ENCODE results near the gene MRPS10. TPM values are rescaled to one million over a fixed set of nuclear protein-coding genes. Genes with fewer than 3 reads are reported as not detected.

The MRPS10 gene
- total and polyA plus RNA-seq, 2 donors (not counting 1 experiment from before 2014, with no cell fraction given) = 10.5 to 26.4 TPM

GRCh38 chr6:42241915-42242314, 24.3 kb upstream of the MRPS10 start:
- H3K36me3 ChIP-seq (replicated peaks in 1 of 2; ENCODE audit: control extremely low read depth in 1 of 2, control insufficient read depth in 1 of 2, extremely low read depth in 1 of 2, insufficient read depth in 2 of 2, low read length in 1 of 2) = no peaks in the 10 kb centered on the region
- H3K4me3 ChIP-seq (ENCODE audit: control extremely low read depth in 1 of 5, extremely low read depth in 1 of 5, insufficient read depth in 1 of 5, low read depth in 2 of 5, low read length in 4 of 5) = no peak overlapping the region

GRCh38 chr6:42239736-42240375, 22.2 kb upstream of the MRPS10 start:
- intact Hi-C loops (cut with micrococcal nuclease) = no loop called here
- TF ChIP-seq CTCF (IDR thresholded peaks at IDR 0.05) = no peak
- TF ChIP-seq EZH2 (IDR thresholded peaks at IDR 0.05; ENCODE audit: borderline replicate concordance, insufficient read depth, low read depth, low read length, poor library complexity, severe bottlenecking) = no peak
- no peaks in the 10 kb centered on the region for H3K9me3 Mint-ChIP-seq (ENCODE audit: insufficient read depth)
- DNase-seq = no peak
- H3K9me3 ChIP-seq (ENCODE audit: control extremely low read depth in 1 of 3, control insufficient read depth in 2 of 3, insufficient read depth in 1 of 3, low read length in 2 of 3) = no peaks in the 10 kb centered on the region
- no peaks in the 10 kb centered on the region for H3K4me1 ChIP-seq (ENCODE audit: control insufficient read depth in 2 of 2, insufficient read depth in 2 of 2, low read length in 2 of 2)
- no peaks in the 10 kb centered on the region for H3K4me1 Mint-ChIP-seq
- H3K4me2 ChIP-seq (replicated peaks; ENCODE audit: low read depth, low read length, poor library complexity, severe bottlenecking) = no peak overlapping the region
- H3K79me2 ChIP-seq (ENCODE audit: control insufficient read depth, insufficient read depth, low read length) = no peaks in the 10 kb centered on the region
- no peaks in the 10 kb centered on the region for H3K36me3 ChIP-seq (replicated peaks in 1 of 2; ENCODE audit: control extremely low read depth in 1 of 2, control insufficient read depth in 1 of 2, extremely low read depth in 1 of 2, insufficient read depth in 2 of 2, low read length in 1 of 2)
- no peak overlapping the region for H3K27ac ChIP-seq (ENCODE audit: low read length in 2 of 2)
- H3K27ac Mint-ChIP-seq = no peak overlapping the region
- no peak overlapping the region for H3K9ac ChIP-seq (ENCODE audit: low read length)
- H3K27me3 Mint-ChIP-seq = no peaks in the 10 kb centered on the region
- WGBS (ENCODE audit: insufficient coverage) = 98% methylated on average over 7 of the region's 7 CpGs
- no peak overlapping the region for H2AFZ ChIP-seq (ENCODE audit: insufficient read depth, low read depth, low read length, poor library complexity, severe bottlenecking)
- POLR2A ChIA-PET = no interaction called here
- H3K27me3 ChIP-seq (replicated peaks in 1 of 4; ENCODE audit: control extremely low read depth in 1 of 4, control insufficient read depth in 3 of 4, insufficient read depth in 4 of 4, low read length in 3 of 4) = no peaks in the 10 kb centered on the region
- H4K20me1 ChIP-seq (ENCODE audit: control insufficient read depth, insufficient read depth, low read length, poor library complexity, severe bottlenecking) = no peaks in the 10 kb centered on the region
- no peak overlapping the region for H3K4me3 ChIP-seq (ENCODE audit: control extremely low read depth in 1 of 5, extremely low read depth in 1 of 5, insufficient read depth in 1 of 5, low read depth in 2 of 5, low read length in 4 of 5)
- CTCF ChIA-PET = interaction anchor here (1.2 kb wide), 1 partner anchor 13 kb away, joined by 4 read pairs; no protein-coding TSS in a partner anchor
- no peak overlapping the region for H3K4me3 Mint-ChIP-seq
- no peak for ATAC-seq (ENCODE audit: low read depth)

More at GRCh38 chr6:42241915-42242314, 24.3 kb upstream of the MRPS10 start:
- Histone ChIP-seq H3K4me1 (ENCODE audit: control insufficient read depth in 2 of 2, insufficient read depth in 2 of 2, low read length in 2 of 2) (no peaks in the 10 kb centered on the region), H3K4me2 (replicated peaks; ENCODE audit: low read depth, low read length, poor library complexity, severe bottlenecking) (no peak overlapping the region), H3K79me2 (ENCODE audit: control insufficient read depth, insufficient read depth, low read length) (no peaks in the 10 kb centered on the region), H3K9ac (ENCODE audit: low read length) (no peak overlapping the region), H4K20me1 (ENCODE audit: control insufficient read depth, insufficient read depth, low read length, poor library complexity, severe bottlenecking) (no peaks in the 10 kb centered on the region), H2AFZ (ENCODE audit: insufficient read depth, low read depth, low read length, poor library complexity, severe bottlenecking) (no peak overlapping the region), H3K27me3 (replicated peaks in 1 of 4; ENCODE audit: control extremely low read depth in 1 of 4, control insufficient read depth in 3 of 4, insufficient read depth in 4 of 4, low read length in 3 of 4) (no peaks in the 10 kb centered on the region), H3K9me3 (ENCODE audit: control extremely low read depth in 1 of 3, control insufficient read depth in 2 of 3, insufficient read depth in 1 of 3, low read length in 2 of 3) (no peaks in the 10 kb centered on the region), H3K27ac (ENCODE audit: low read length in 2 of 2) (no peak overlapping the region)
- no peaks in the 10 kb centered on the region for H3K9me3 Mint-ChIP-seq (ENCODE audit: insufficient read depth)
- H3K27me3 Mint-ChIP-seq = no peaks in the 10 kb centered on the region
- TF ChIP-seq CTCF (IDR thresholded peaks at IDR 0.05) = no peak
- 75% methylated on average over 3 of the region's 5 CpGs for WGBS (ENCODE audit: insufficient coverage)
- no peak overlapping the region for H3K4me3 Mint-ChIP-seq
- CTCF ChIA-PET = interaction anchor here (1.1 kb wide), 1 partner anchor 290 kb away, joined by 4 read pairs; no protein-coding TSS in a partner anchor
- intact Hi-C loops (cut with micrococcal nuclease) = no loop called here
- H3K27ac Mint-ChIP-seq = no peak overlapping the region
- ATAC-seq (ENCODE audit: low read depth) = no peak
- no peak for DNase-seq
- H3K4me1 Mint-ChIP-seq = no peaks in the 10 kb centered on the region
- POLR2A ChIA-PET = no interaction called here
